HG03066 (cell line): ENCODE measurements around the gene LRP8.

Experiments
- ATAC-seq: cut with Tn5 transposase; IDR thresholded peaks from one replicate; pipeline ENCODE4 v1.9.1; 2021; ENCODE audit warnings: low read depth; ENCODE audit not compliant: unreplicated experiment

The LRP8 gene

GRCh38 chr1:53361541-53361961 lies 33.7 kb upstream of the LRP8 start:
- ATAC-seq = no peak

- ATAC-seq = no peak
Observed at GRCh38 chr1:53359934-53360276, 32.0 kb upstream of the LRP8 start.

GRCh38 chr1:53359225-53359933 lies 31.5 kb upstream of the LRP8 start:
- ATAC-seq = no peak

- no peak for ATAC-seq
Observed at GRCh38 chr1:53356637-53357036, 28.8 kb upstream of the LRP8 start.

- ATAC-seq = no peak
Observed at GRCh38 chr1:53354119-53354518, 26.2 kb upstream of the LRP8 start.

- ATAC-seq = no peak
Observed at GRCh38 chr1:53352561-53352960, 24.7 kb upstream of the LRP8 start.

GRCh38 chr1:53350853-53351767 lies 23.2 kb upstream of the LRP8 start:
- ATAC-seq = no peak

- no peak for ATAC-seq
Observed at GRCh38 chr1:53349968-53350852, 22.3 kb upstream of the LRP8 start.

- no peak for ATAC-seq
Observed at GRCh38 chr1:53349369-53349835, 21.5 kb upstream of the LRP8 start.

- no peak for ATAC-seq
Observed at GRCh38 chr1:53348486-53349368, 20.9 kb upstream of the LRP8 start.

- no peak for ATAC-seq
Observed at GRCh38 chr1:53346814-53347176, 18.9 kb upstream of the LRP8 start.

GRCh38 chr1:53345996-53346813 lies 18.3 kb upstream of the LRP8 start:
- no peak for ATAC-seq

- ATAC-seq = peak; percentile 89
Observed at GRCh38 chr1:53344921-53345838, 17.3 kb upstream of the LRP8 start.

- ATAC-seq = no peak
Observed at GRCh38 chr1:53343831-53344668, 16.2 kb upstream of the LRP8 start.

- no peak for ATAC-seq
Observed at GRCh38 chr1:53342735-53343470, 15.0 kb upstream of the LRP8 start.

- no peak for ATAC-seq
Observed at GRCh38 chr1:53341961-53342707, 14.3 kb upstream of the LRP8 start.
